ENCODE data around the gene UBE2G2.
A peak's percentile ranks its signal among the peaks of the same experiment; 100 is the strongest.
"Not testable (repeated sequence)": the region's sequence is repeated elsewhere in the genome, so short reads cannot be mapped to it uniquely, and the experiment has no call there.

Gene UBE2G2

GRCh38 chr21:44836666-44837471 is 35.2 kb upstream of the UBE2G2 start:
- no peak for DNase-seq (ENCODE audit: low read depth in 2 of 2)

DNA sequence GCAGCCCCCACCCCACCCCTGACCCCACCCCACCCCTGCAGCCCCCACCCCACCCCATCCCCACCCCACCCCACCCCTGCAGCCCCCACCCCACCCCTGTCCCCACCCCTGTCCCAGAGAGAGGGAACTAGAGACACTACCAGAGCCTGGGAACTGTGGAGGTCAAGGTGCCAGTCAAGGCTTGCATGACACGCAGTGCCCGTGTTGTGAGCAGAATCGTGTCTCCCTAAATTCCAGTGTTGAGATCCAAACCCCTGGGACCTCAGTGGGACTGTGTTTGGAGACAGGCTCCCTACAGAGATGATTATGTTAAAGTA is 34.7 kb upstream of the UBE2G2 start:
- DNase-seq (ENCODE audit: low read depth in 2 of 2), result no peak

GRCh38 chr21:44835647-44835973 is 34.0 kb upstream of the UBE2G2 start:
- DNase-seq (ENCODE audit: low read depth in 2 of 2), result no peak

DNA sequence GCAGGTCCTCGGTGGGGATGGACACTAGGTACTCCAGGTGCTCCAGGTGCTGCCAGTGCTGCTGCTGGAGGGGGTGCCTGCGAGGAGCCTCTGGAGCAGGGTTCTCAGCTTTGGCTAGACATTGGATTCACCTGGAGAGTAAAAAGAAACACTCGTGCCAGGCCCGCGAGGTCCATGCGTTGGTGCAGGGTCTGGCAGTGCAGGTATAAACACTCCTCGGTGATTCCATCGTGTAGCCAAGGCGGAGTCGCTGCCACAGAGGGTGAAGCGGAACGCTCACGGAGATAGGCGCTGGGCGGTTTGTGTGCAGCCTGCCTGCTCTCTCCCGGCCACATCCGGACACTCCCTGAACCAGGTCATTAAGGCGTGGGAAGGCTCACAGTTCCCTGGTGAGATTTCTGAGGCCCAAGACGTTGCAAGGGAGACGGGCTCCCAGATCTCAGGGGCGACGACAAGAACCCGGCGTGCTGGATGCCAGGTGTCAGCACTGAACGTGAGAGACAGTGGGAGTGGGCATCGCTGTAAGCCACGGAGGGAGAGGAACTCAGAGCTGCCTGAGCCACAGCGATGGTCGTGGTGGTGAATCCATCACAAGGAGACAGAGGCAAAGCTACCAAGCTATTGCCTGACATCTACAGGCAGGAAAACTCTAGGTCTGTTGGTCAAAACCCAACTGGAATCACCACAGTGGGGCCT is 33.5 kb upstream of the UBE2G2 start:
- no peak for DNase-seq (ENCODE audit: low read depth in 2 of 2)

DNA sequence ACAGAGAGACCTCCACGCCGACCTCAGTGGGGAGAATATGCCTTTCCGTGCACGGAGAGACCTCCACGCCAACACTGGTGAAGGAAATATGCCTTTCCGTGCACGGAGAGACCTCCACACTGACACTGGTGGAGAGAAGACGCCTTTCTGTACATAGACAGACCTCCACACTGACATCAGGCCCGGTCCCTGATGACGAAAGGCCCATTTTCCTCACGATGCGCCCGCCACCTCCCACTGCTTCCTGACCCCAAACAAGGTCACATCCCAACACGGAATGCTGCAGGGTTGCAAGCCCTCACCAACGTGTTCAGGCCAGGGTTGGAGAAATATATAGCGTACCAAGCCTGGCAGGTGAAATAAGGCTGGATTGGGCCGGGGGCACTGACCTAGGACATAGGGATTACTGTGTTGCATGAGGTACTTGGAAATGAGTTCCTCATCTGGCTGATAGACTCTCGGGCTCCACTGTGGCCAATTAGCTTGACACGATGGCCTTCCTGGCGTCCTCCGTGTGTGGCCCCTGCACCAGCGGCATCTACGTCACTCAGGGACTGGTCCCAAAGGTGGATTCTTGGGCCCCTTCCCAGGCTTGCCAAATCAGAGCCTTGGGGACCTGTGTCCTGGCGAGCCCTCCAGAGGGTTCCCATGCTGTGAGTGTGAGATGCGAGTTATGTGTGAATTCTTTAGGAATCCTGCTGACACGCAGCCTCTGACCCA is 32.8 kb upstream of the UBE2G2 start:
- DNase-seq (ENCODE audit: low read depth in 2 of 2), result no peak

GRCh38 chr21:44833663-44834062 is 32.0 kb upstream of the UBE2G2 start:
- DNase-seq (ENCODE audit: low read depth in 2 of 2), result no peak

DNA sequence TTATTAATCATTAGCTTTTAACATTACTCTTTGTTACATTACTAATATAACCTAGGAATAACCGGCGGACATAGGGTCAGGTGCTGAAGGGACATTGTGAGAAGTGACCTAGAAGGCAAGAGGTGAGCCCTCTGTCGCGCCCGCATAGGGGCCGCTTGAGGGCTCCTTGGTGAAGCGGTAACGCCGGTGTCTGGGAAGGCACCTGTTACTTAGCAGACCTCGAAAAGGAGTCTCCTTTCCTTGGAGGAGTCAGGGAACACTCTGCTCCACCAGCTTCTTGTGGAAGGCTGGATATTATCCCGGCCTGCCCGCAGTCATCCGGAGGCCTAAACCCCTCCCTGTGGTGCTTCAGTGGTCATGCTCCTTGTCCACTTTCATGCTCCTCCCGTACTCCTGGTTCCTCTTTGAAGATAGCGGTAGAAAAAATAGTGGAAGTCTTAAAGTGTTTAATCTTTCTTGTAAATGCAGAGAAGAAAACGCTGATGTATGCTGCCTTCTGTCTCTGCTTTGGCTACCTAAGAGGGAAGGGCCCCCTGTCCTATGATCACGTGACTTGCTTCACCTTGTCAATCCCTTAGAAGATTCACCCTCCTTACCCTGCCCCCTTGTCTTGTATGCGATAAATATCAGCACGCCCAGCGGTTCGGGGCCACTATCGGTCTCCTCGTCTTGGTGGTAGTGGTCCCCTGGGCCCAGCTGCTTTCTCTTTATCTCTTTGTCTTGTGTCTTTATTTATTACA is 31.1 kb upstream of the UBE2G2 start:
- DNase-seq (ENCODE audit: low read depth in 2 of 2), result not testable (repeated sequence)

DNA sequence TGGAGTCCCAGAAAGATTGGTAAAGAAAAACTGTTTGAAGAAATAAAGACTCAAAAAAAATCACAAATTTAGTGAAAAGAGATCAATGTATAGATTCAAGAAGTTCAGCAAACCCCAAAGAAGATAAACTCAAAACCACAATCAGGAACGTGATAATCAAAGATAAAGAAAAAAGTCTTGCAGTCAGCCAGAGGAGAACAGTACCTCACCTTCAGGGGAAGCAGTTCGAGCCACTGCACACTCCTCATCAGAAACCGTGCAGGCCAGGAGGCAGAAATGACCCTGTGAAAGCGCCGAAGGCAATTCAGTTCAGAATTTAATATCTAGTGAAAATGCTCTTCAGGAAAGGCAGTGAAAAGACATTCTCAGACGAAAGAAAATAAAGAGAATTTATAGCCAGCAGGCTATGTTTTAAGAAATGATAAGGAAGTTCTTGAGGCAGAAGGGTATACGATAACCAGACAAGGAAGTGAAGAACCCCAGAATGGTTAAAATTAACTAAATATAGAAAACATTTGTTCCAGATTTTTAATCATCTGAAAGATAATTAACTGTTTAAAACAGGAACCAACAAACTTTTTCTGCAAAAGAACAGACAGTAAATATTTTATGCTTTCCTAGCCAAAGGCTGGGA is 29.7 kb upstream of the UBE2G2 start:
- DNase-seq (ENCODE audit: low read depth in 2 of 2), result no peak

DNA sequence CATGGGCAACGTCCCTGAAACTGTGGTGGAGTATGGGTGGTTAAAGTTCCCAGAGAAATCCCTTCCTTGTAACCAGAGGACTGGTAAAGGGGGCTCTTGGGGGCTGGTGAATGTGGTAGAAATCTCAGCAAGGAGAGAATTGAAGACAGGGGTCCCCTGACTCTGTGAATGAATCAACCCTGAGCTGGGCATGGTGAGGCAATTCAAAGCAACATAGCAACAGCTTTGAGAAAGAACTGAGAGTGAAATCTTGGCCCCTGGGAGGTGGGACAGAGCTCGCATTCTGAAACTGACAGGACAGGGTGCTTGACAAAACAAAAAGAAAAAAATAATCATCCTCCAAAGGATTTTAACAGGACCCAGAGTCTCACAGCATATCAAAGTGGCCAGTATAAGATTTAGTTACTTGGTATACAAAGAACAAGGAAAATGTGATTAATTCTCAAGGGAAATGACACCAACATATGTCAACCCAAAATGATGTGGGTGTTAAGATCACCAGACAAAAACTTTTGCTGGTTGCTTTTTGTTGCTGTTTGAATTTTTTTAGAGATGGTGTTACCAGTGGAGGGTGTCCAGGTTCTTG is 28.0 kb upstream of the UBE2G2 start:
- DNase-seq (ENCODE audit: low read depth in 2 of 2), result no peak

DNA sequence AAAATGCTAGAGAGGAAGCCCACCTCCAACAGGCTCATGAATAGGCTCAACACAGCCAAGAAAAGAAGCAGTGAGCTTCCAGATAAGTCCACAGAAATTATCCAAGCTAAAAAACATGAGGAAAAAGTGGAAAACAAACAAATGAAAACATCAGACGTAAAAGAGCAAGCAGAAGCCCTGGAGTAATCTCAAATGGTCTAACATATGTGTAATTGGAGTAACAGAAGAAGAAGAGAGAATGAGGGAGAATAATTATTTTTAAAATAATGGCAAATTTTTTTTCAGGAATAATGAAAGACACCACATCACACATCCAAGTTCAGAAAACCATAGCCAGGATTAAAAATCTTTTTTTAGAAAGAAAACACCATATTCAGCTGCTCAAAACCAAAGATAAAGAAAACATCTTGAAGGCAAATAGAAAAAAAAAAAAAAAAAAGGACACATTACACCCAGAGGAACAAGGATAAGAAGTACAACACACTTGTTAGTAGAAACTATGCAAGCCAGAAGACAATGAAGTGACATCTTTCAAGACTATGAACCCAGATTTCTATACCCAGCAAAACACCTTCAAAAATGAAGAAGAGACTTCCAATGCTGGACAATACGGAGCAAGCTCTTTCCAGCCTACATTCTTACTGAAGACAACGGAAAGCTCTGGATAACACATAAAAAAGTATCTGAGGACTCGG is 26.9 kb upstream of the UBE2G2 start:
- DNase-seq (ENCODE audit: low read depth in 2 of 2), result no peak

DNA sequence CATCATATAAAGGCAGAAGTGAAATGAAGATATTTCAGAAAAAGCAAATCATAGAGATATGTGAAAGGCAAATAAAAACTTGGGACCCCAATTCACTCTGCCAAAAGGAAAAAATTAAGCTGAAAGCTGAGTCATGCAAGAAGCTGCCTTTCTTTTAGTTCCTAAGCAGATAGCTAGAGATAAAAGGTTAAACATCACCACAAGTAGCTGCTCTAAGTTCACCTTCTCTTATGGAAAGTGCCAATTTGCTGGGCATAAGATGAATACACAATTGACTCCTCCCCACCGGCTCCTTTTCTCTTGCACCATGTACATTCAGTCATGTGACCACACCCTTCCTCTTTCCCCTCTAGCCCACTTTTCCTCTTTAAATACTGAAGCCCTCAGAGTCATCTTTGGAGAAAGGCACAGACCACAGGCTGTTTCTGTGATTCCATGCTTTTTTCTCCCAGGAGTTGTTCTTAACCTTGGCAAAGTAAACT is 21.6 kb upstream of the UBE2G2 start:
- DNase-seq (ENCODE audit: low read depth in 2 of 2), result no peak

DNA sequence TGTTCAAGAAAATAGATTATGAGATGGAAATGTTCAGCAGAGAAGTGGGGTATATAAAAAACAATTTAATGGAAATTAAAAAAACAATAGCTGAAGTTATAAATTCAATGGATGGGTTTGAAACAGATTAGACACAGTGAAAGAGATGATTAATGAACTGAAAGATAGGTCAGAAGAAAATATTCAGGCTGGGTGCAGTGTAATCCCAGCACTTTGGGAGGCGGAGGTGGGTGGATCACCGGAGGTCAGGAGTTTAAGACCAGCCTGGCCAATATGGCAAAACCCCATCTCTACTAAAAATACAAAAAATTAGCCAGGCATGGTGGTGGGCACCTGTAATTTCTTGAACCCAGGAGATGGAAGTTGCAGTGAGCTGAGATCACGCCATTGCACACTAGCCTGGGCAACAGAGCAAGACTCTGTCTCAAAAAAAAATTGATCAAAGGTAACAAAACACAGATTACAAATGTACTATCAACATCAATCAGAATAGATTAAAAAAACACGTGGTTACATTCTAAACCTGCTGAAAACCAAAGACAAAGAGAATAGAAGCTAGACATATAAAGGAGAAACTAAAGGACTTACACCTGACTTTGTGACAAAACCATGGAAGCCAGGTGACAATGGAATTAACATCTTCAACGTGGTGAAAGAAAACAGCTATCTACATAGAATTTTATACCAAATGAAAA is 21.0 kb upstream of the UBE2G2 start:
- no peak for DNase-seq (ENCODE audit: low read depth in 2 of 2)

DNA sequence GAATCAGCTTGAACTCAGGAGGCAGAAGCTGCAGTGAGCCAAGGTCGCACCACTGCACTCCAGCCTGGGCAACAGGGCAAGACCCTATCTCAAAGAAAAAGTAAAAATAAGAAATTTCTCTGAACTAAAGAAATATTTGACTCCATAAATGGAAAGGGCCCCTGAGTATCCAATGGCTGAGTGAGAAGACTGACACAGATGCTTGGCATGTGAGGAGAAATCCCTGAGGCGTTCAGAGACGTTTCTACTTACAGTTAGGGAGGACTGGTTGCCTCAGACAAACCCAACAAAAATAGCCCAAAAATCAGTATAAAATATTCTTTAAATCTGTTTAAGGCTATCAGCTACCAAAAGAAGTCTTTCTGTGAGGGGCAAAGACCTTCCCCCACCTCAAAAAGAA is 19.2 kb upstream of the UBE2G2 start:
- DNase-seq (ENCODE audit: low read depth in 2 of 2), result no peak

DNA sequence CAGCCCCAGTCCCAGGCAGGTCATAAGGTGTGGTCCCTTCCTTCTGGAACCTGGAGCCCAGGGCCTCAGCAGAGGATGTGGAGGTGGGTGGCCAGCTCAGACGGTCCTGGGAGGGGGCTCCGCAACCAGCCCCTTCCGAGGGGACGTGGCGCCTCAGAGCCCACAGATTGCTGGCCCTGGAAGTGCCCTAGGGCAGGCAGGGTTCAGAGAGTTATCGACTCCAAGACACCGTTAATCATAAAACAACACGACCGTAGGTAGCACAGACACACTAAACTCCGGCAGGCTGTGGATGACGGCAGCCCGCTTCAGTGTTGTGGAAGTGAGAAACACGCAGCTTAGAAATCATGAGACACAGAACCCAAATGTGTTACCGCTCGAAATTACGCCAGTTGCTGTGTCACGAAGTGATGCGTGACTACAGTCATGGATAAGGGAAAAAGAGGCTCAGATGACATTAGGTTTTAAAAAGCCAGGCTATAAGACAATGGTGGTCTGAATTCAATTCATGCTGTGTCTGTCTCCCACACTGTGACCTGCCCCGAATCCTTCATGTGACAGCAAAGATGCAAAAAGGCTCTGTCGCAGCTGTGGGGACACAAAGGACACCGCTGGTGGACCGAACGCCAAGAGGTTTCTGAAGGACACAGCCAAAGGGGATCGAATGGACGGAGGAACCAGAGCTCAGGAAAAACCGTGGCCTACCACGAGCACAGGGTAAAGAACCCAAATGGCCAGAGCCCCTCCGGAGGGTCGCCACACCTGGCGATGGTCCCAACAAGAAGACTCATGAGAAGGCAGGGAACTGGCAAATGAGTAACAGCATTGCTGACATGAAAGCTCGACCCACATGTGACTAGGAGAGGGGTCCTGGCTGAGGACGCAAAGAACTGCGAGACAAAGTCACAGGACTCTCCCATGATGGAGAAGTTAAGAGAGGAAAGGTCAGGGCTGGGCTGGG is 17.9 kb upstream of the UBE2G2 start:
- no peak for DNase-seq (ENCODE audit: low read depth in 2 of 2)

- DNase-seq (ENCODE audit: low read depth in 2 of 2), result no peak
Measured at GRCh38 chr21:44818640-44819011, 17.0 kb upstream of the UBE2G2 start.

GRCh38 chr21:44817914-44818639 is 16.5 kb upstream of the UBE2G2 start, which contains the start of gene SUMO3:
Gene SUMO3, minus strand, starts transcription at chr21:44818062. Its CDS starts 94 bp downstream, at chr21:44817968.
- DNase-seq (ENCODE audit: low read depth in 2 of 2), result peak; percentile 75 to 76

GRCh38 chr21:44817506-44817880 is 15.9 kb upstream of the UBE2G2 start:
- DNase-seq (ENCODE audit: low read depth in 2 of 2), result peak; percentile 89 to 93
